Measurements from ENCODE around the gene DEPDC1. TPM values are rescaled to one million over a fixed set of nuclear protein-coding genes. Genes with fewer than 3 reads are reported as not detected.
"Not testable (repeated sequence)": the region's sequence is repeated elsewhere in the genome, so short reads cannot be mapped to it uniquely, and the experiment has no call there.

Gene DEPDC1
- total RNA-seq, 4 donors from 2014 or later = under 0.01 to 0.78 (median 0.52) TPM; not detected in 1

DNA sequence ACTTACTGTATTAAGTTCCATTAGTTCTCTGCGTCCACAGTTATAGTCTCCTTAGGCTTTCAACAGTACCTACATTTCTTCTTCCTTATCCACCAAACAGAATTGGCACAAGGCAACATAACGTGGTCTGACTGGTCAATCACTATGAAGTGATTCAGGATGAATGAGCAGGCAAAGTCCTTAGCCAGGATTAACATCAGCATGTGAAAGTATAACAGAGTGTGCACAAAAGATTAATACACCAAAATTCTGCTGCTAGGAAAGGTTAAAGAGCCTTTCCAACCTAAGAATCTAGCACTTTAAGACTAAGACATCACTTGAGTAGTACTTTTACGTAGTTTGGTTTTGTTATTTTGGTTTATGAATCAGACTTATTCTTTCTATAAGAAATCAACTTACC is 15.8 kb downstream of the DEPDC1 start:
- TF ChIP-seq EP300 (IDR thresholded peaks at IDR 0.05) (no peak), POLR2AphosphoS5 (IDR thresholded peaks at IDR 0.05) (no peak), POLR2A (IDR thresholded peaks at IDR 0.05; ENCODE audit: low read depth) (no peak)
- TF ChIP-seq, protein P1, sequence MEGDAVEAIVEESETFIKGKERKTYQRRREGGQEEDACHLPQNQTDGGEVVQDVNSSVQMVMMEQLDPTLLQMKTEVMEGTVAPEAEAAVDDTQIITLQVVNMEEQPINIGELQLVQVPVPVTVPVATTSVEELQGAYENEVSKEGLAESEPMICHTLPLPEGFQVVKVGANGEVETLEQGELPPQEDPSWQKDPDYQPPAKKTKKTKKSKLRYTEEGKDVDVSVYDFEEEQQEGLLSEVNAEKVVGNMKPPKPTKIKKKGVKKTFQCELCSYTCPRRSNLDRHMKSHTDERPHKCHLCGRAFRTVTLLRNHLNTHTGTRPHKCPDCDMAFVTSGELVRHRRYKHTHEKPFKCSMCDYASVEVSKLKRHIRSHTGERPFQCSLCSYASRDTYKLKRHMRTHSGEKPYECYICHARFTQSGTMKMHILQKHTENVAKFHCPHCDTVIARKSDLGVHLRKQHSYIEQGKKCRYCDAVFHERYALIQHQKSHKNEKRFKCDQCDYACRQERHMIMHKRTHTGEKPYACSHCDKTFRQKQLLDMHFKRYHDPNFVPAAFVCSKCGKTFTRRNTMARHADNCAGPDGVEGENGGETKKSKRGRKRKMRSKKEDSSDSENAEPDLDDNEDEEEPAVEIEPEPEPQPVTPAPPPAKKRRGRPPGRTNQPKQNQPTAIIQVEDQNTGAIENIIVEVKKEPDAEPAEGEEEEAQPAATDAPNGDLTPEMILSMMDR (IDR thresholded peaks at IDR 0.05) = no peak
- H3K4me1 ChIP-seq = no peaks in the 10 kb centered on the region
- H3K4me3 ChIP-seq = no peak overlapping the region
- intact Hi-C loops (cut with DNase I) = no loop called here
- H3K36me3 ChIP-seq = no peaks in the 10 kb centered on the region
- 95% methylated on average over 3 of the region's 3 CpGs for WGBS
- DNase-seq (ENCODE audit: extremely low spot score) = no peak
- no peaks in the 10 kb centered on the region for H3K9me3 ChIP-seq
- H3K27me3 ChIP-seq = no peaks in the 10 kb centered on the region
- no peak overlapping the region for H3K27ac ChIP-seq (replicated peaks in 1 of 4)

DNA sequence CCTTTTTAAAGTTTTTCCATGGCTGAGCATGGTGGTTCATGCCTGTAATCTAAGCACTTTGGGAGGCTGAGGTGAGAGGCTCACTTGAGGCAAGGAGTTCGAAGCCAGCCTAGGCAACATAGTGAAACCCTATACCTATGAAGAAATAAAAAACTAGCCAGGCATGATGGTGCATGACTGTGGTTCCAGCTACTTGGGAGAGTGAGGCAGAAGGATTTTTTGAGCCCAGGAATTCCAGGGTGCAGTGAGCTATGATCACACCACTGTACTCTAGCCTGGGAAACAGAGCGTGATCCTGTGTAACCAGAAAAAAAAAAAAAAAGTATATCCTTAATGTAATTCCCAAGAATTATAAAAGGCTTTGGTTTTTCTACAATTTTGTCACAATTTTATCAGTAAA is 17.4 kb downstream of the DEPDC1 start:
- no peak for DNase-seq (ENCODE audit: extremely low spot score)
- no peaks in the 10 kb centered on the region for H3K4me1 ChIP-seq
- TF ChIP-seq EP300 (IDR thresholded peaks at IDR 0.05) (no peak), POLR2AphosphoS5 (IDR thresholded peaks at IDR 0.05) (no peak), POLR2A (IDR thresholded peaks at IDR 0.05; ENCODE audit: low read depth) (no peak)
- TF ChIP-seq, protein P1 (IDR thresholded peaks at IDR 0.05) = no peak
- WGBS = 98% methylated on average over 2 of the region's 2 CpGs
- H3K27ac ChIP-seq (replicated peaks in 1 of 4) = no peak overlapping the region
- H3K4me3 ChIP-seq = no peak overlapping the region
- no peaks in the 10 kb centered on the region for H3K9me3 ChIP-seq
- no peaks in the 10 kb centered on the region for H3K27me3 ChIP-seq
- intact Hi-C loops (cut with DNase I) = no loop called here
- H3K36me3 ChIP-seq = no peaks in the 10 kb centered on the region

DNA sequence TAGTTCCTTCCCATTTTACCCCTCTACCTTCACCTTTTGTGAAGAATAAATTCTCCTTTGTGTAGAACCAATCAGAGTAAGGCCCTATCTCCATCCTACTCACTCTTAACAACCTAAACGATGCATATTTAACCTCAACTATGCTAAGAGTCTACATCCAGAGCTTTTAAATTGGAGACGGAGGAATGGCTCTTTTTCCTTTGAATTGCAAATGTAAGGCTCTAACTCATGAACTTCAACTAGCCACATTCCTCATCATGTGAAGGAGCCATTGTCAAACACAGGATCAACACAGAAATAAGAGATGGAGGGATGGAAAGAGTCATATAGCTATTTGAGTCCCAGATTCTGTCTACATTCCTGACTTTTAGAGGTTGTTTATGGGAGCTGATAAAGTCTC is 18.2 kb downstream of the DEPDC1 start:
- H3K4me1 ChIP-seq = no peaks in the 10 kb centered on the region
- H3K27me3 ChIP-seq = no peaks in the 10 kb centered on the region
- intact Hi-C loops (cut with DNase I) = no loop called here
- 100% methylated on average over 2 of the region's 2 CpGs for WGBS
- no peak for DNase-seq (ENCODE audit: extremely low spot score)
- no peak overlapping the region for H3K27ac ChIP-seq (replicated peaks in 1 of 4)
- H3K9me3 ChIP-seq = no peaks in the 10 kb centered on the region
- H3K4me3 ChIP-seq = no peak overlapping the region
- no peaks in the 10 kb centered on the region for H3K36me3 ChIP-seq
- TF ChIP-seq POLR2AphosphoS5 (IDR thresholded peaks at IDR 0.05) (no peak), POLR2A (IDR thresholded peaks at IDR 0.05; ENCODE audit: low read depth) (no peak), EP300 (IDR thresholded peaks at IDR 0.05) (no peak)
- TF ChIP-seq, protein P1 (IDR thresholded peaks at IDR 0.05) = no peak

DNA sequence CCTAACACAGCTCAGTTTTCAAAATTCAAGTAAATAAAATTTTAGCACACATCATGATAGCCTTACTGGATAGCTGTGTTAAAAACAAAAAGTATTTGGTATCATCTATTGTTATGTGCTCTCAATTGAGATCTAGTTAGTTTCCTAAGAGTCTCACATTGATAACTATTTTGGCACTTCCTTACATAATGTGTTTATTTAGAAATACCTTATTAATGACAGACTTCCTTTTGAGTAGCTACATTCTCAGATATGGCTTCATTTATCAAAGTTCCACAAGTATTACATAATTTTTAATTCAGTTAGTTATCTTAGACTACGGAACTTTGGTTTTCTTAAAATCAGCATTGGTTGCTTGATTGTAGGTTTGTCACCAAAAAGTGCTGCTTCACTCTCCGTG is 20.3 kb downstream of the DEPDC1 start:
- DNase-seq (ENCODE audit: extremely low spot score); H3K27me3 ChIP-seq; intact Hi-C loops (cut with DNase I); H3K27ac ChIP-seq (replicated peaks in 1 of 4); H3K36me3 ChIP-seq; H3K4me3 ChIP-seq; H3K9me3 ChIP-seq; H3K4me1 ChIP-seq: not testable (repeated sequence)
- 86% methylated on average over 2 of the region's 2 CpGs for WGBS

DNA sequence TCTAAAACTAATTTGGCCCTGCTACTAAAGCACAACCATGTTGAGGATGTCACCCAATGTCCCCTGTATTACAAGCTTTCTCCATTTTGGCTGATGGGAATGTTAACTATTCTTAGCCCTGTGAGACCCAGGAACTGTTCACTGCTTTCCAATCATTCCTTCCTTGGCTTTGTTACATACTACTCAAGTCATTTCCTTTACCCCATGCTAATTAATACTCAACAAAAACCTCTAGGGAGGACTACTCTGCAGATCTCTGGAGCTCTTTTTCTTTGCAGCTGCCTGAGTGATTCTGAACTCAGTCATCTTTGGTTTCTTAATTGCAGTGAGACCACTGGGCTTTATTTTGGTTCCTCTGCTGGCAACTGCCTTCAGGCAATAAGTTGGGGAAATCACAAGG is 23.8 kb downstream of the DEPDC1 start:
- Histone ChIP-seq H3K27ac (replicated peaks in 1 of 4) (no peak overlapping the region), H3K4me3 (no peak overlapping the region), H3K9me3 (no peaks in the 10 kb centered on the region), H3K4me1 (no peaks in the 10 kb centered on the region), H3K27me3 (no peaks in the 10 kb centered on the region), H3K36me3 (no peaks in the 10 kb centered on the region)
- intact Hi-C loops (cut with DNase I) = no loop called here
- DNase-seq (ENCODE audit: extremely low spot score) = no peak
- TF ChIP-seq POLR2A (IDR thresholded peaks at IDR 0.05; ENCODE audit: low read depth) (no peak), EP300 (IDR thresholded peaks at IDR 0.05) (no peak), POLR2AphosphoS5 (IDR thresholded peaks at IDR 0.05) (no peak)
- TF ChIP-seq, protein P1 (IDR thresholded peaks at IDR 0.05) = no peak

Data from esophagus muscularis mucosa (tissue), 4 donors.